Activated CD4-positive, alpha-beta T cell treated with anti-CD3 and anti-CD28 coated beads for 1 hour (primary cell): ENCODE measurements around the gene ATP13A1.

ENCODE experiments used
- DNase-seq: peaks from one replicate; pipeline ENCODE4 v3.0.0-alpha.2; 2020

Gene ATP13A1

DNA sequence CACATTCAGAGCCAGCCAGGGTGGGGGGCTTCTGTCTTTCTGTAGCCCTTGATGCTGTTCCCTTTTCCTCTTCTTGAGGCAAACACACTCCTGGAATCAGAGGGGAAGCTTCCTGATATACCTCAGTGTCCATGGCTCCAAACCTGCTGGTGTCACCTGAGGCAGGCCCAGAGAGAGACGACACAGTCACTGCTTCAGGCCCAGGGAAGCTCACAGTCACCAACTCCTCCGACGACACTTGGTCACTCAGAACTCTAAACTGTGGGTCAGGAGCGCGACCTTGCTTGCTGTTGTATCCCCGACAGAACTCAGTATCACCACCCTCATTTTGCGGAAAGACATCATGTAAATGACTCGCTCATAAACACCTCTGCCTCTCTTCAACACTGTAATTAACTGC lies 1.1 kb downstream of the ATP13A1 start:
- DNase-seq = no peak

DNA sequence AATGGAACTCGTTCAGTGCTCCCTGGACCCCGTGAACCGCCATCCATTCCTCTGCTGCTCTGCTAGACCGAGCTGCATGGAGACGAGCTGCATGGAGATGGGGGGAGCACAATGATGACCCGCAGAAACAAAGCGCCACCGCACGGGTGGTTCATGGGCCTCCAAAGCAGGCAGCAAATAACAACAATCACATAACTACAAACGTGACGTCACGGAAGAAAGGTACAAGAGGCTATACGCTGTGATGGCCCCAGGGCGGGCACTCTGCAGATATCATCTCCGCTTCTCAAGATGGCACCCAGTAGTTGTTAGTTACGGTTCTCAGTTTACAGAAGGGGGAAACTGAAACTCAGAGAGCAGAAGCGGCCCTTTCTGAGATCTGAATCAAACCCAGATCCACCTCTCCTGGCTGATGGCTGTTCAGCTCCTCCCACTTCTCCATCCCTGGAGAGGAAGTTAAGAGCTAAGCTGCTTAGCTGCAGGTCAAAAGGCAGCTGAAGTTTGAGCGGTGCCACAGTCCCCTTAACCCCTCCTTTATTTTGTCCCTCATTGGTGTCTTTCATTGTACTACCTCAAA lies 1.7 kb downstream of the ATP13A1 start:
- no peak for DNase-seq

DNA sequence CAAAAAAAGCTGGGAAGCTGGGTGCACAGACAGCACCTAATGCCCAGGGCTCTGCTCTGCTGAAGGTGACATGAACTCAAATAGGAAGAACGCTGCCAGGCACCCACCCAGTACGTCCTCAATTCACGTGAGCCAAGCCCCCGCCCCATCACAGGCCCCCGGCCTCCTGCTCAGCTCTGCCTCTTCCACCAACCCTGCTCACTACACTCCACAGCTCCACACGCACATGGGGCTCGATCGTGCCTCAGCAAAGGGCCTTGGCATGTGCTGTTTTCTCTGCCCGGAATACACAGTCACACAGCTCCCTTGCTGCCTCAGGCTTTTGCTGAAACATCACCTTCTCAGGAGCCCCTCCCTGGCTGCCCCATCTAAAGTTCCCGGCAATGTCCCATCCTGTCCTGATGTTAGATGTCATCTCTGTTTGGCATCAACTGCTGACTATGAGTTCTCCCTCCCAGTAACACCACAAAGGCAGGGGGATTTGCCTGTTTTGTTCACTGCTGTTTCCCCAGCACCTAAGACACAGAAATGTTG lies 2.3 kb downstream of the ATP13A1 start:
- no peak for DNase-seq

DNA sequence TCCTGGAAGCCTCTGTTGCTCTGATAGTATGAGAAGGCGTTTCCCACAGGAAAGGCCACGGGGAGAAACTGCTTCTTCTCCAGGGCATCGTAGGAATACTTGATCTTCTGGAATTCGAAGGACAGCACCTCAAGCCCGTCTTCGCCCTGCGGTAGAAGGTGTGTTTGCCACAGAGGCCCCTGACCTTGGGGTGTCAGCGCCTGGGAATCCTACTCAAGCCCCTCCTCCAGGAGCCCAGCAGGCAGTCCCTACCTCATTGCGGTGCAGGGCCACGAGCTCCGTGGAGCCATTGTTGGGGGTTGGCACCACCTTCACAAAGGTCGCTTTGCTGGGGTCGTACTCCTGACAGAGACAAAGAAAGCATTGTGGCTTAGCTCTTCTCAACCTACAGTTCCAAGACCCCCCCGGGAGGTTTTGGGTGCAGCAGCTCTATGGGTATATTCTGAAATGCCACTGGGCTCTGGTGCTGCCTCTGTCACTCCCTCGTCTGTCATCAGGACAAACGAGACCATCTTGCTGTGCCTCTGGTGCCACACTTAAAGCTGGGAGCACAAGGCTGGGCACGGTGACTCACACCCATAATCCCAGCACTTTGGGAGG lies 3.7 kb downstream of the ATP13A1 start:
- no peak for DNase-seq

GRCh38 chr19:19657397-19657783 lies 6.1 kb downstream of the ATP13A1 start:
- no peak for DNase-seq

DNA sequence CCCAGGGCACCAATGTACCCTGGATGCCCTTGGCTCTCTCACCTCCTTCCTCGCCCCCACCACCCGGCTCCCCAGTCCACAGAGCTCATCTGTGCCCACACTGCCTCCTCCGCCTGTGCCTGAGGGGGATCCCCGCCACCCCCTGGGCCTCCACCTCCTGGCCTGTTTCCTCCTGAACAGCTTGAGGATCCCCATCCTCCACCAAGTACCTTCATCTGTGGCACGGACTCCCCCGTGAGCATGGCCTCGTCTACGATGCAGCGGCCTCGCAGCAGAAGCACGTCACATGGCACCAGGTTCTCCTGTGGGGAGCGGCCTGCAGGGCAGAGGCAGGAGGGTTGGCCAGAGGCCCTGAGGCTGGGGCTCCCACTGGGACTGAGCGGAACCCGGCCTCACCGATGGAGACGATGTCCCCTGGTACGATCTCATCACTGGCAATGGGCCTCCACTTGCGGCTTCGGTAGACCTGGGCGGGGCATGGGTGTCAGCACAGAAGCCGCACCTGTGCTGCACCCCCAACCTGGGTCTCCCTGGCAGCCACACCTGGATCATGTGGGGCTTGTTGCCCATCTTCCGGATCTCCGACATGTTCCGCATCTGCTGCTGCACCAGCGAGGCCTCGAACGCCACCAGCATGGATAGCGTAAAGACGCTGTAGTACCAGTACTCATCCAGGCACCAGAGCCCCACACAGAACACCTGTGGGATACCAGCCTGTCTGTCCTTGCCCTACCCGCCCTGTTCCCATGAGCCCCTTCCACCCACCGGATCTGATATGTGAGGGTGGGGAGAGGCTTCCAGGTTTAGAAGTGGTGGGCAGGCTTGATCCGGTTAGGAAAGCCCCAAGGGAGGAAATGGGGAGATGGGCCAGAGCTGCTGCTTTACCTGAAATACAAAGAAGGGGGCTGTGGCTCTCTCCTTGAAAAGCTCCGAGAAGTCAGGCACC lies 6.8 kb downstream of the ATP13A1 start:
- DNase-seq = no peak

- no peak for DNase-seq
Observed at GRCh38 chr19:19655641-19656343, 7.7 kb downstream of the ATP13A1 start.

DNA sequence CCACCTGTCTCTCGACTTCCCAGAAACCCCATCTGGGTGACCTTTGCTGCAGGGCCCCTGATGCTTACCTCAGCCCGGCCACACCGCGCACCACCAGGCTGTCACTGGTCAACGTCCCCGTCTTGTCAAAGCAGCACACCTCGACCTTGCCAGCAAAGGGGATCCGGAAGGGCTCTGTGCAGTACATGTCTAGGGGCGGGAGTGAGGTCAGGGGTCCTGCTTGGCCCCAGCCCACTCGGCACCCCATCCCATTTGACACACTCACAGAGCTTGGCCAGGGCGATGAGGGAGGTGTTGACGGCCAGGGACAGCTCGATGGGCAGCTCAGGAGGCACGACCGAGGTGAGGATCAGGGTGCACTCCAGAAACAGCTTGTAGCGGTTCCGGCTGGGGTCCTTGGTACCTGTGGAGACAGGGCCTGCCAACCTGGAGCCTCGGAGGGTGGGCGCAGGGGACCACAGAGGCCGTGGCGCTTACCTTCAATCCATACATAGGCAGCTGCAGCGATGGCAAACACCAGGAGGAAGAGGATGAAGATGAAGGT lies 8.4 kb downstream of the ATP13A1 start:
- DNase-seq = no peak

DNA sequence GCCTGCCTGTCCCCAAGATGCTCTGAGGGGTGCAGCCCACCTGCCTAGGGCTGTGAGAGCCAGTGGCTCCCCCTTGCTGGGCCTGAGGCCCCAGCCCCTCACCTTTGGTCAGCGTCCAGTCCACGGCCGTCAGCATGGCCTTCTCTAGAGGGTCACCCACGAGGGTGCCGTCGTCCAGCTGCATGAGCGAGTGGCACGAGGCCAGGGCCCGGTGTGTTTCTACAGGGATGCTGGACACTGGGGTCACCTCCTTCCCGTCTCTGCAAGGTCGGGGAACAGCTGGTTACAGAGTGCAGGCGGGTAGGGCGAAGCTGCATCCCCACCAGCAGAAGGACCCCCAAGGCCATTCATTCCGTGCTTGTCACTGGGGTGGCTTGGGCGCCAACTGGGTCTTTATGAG lies 9.0 kb downstream of the ATP13A1 start:
- no peak for DNase-seq

DNA sequence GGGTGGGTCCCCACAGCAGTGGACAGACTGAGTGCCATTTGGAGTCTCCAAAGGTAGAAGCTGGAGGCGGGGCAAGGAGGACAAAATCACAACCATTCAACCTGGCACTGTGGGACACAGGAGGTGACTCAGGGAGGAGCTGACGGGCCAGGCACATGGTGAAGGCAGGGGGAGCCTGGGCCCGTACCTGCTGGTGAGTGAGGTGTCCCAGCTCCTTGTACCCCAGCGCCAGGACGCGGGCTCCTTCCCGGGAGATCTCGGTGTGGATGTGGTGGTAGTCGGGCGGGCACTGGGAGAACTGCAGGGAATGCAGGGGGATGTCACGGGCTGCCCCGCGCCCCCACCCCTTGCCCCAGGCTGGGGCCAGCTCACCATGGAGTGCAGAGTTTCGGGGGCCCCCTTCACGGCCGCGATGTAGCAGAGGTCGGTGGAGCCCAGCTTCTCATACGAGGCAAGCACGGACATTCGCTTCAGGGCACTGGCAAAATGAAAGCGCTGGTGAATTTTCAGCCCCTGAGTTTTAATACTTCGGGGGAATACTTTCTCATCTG lies 9.8 kb downstream of the ATP13A1 start:
- DNase-seq = no peak

- DNase-seq = no peak
Observed at GRCh38 chr19:19652482-19653295, 10.8 kb downstream of the ATP13A1 start.

GRCh38 chr19:19651076-19651475 lies 12.4 kb downstream of the ATP13A1 start:
- DNase-seq = no peak

GRCh38 chr19:19650331-19650730 lies 13.1 kb downstream of the ATP13A1 start:
- DNase-seq = no peak

GRCh38 chr19:19649580-19649995 lies 13.9 kb downstream of the ATP13A1 start:
- DNase-seq = no peak

DNA sequence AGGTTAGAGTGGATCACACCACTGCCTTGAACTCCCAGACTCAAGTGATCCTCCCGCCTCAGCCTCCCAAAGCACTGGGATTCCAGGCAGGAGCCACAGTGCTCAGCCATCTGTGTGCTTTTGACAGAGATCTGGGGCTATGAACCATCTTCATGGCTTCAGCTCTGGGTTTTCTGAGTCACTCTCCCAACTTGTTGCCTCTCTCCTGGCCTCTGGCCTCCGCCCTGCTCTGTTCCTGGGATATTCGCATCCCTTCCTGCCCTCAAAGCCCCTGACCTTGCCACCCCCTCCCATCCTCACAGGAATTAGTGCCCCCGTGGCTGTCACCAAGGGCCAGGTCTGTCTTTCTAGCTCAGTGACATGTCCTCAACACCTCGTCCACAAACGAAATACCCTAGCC lies 14.3 kb downstream of the ATP13A1 start:
- no peak for DNase-seq

- DNase-seq = no peak
Observed at GRCh38 chr19:19647037-19647835, 16.2 kb downstream of the ATP13A1 start.

- no peak for DNase-seq
Observed at GRCh38 chr19:19645233-19645870, 18.1 kb downstream of the ATP13A1 start.

- DNase-seq = no peak
Observed at GRCh38 chr19:19644054-19644388, 19.5 kb downstream of the ATP13A1 start.

- peak; percentile 79 for DNase-seq
Observed at GRCh38 chr19:19643158-19644053, 20.1 kb downstream of the ATP13A1 start, which contains the start of gene GMIP. Gene GMIP (minus strand): TSS chr19:19643657. CDS start chr19:19643529, 128 bp downstream.
